DMS53 treated with DMSO at 0.1 percent for 48 hours (cell line): ENCODE measurements around the gene SPATA13.
A peak's percentile ranks its signal among the peaks of the same experiment; 100 is the strongest.
"Not testable (repeated sequence)": the region's sequence is repeated elsewhere in the genome, so short reads cannot be mapped to it uniquely, and the experiment has no call there.

ENCODE experiments used
- DNase-seq: peaks from one replicate; lab custom pipeline; 2025; ENCODE audit not compliant: unreplicated experiment; lab: John Stamatoyannopoulos, UW

SPATA13 gene

GRCh38 chr13:24307211-24308067 lies 146.9 kb downstream of the SPATA13 start:
- peak; percentile 96 for DNase-seq

GRCh38 chr13:24308068-24308445 lies 147.5 kb downstream of the SPATA13 start:
- DNase-seq: no peak

GRCh38 chr13:24308488-24309020 lies 148.0 kb downstream of the SPATA13 start:
- no peak for DNase-seq

GRCh38 chr13:24309300-24309699 lies 148.8 kb downstream of the SPATA13 start, which contains the start of gene C1QTNF9:
Gene C1QTNF9, plus strand, starts transcription at chr13:24309580. Its CDS starts 6,424 bp downstream, at chr13:24316004.
- DNase-seq: not testable (repeated sequence)

GRCh38 chr13:24313439-24313838 lies 152.9 kb downstream of the SPATA13 start:
- DNase-seq: no peak

- DNase-seq: not testable (repeated sequence)
These were observed 157.3 kb downstream of the SPATA13 start for GRCh38 chr13:24317835-24318234.

GRCh38 chr13:24318878-24319277 lies 158.4 kb downstream of the SPATA13 start:
- DNase-seq: not testable (repeated sequence)

- DNase-seq: not testable (repeated sequence)
These were observed 159.1 kb downstream of the SPATA13 start for GRCh38 chr13:24319641-24320040.

- not testable (repeated sequence) for DNase-seq
These were observed 160.9 kb downstream of the SPATA13 start for GRCh38 chr13:24321416-24321815.

- not testable (repeated sequence) for DNase-seq
These were observed 161.9 kb downstream of the SPATA13 start for GRCh38 chr13:24322470-24322869.

GRCh38 chr13:24323036-24323738 lies 162.7 kb downstream of the SPATA13 start:
- DNase-seq: no peak

GRCh38 chr13:24323739-24324075 lies 163.2 kb downstream of the SPATA13 start:
- no peak for DNase-seq

- not testable (repeated sequence) for DNase-seq
These were observed 167.1 kb downstream of the SPATA13 start for GRCh38 chr13:24327598-24327997.

- DNase-seq: no peak
These were observed 167.6 kb downstream of the SPATA13 start for GRCh38 chr13:24328145-24328544.

GRCh38 chr13:24338721-24339120 lies 178.2 kb downstream of the SPATA13 start:
- no peak for DNase-seq

GRCh38 chr13:24339937-24340607 lies 179.6 kb downstream of the SPATA13 start:
- DNase-seq: no peak

- no peak for DNase-seq
These were observed 180.1 kb downstream of the SPATA13 start for GRCh38 chr13:24340608-24340955.

- DNase-seq: no peak
These were observed 180.9 kb downstream of the SPATA13 start for GRCh38 chr13:24341439-24341838.

- no peak for DNase-seq
These were observed 187.9 kb downstream of the SPATA13 start for GRCh38 chr13:24348385-24348784.

- DNase-seq: peak; percentile 88
These were observed 188.4 kb downstream of the SPATA13 start for GRCh38 chr13:24348797-24349515.
